B cell (primary cell): ENCODE measurements around the gene SLC49A3. TPM values are rescaled to one million over a fixed set of nuclear protein-coding genes. Genes with fewer than 3 reads are reported as not detected.
A peak's percentile ranks its signal among the peaks of the same experiment; 100 is the strongest.

ENCODE experiments used
- ATAC-seq: fragments of 200-7000 bp; cut with Tn5 transposase; one replicate; pipeline ENCODE4 v1.10.0; 2021; ENCODE audit warnings: low read depth, mild to moderate bottlenecking, moderate number of reproducible peaks, moderate library complexity
- CTCF ChIA-PET: fragments of 350-600 bp; sonication (Branson Sonifier 250); formaldehyde crosslinking; loops from one replicate; lab custom pipeline; 2021; ENCODE audit warnings: antibody characterized with exemption, inconsistent platforms; lab: Charles Lee
- POLR2A ChIA-PET: fragments of 350-600 bp; sonication (Branson Sonifier 250); formaldehyde crosslinking; loops from one replicate; lab custom pipeline; 2021; ENCODE audit warnings: antibody characterized with exemption; lab: Charles Lee
- DNase-seq: peaks from one replicate; pipeline ENCODE4 v3.0.0; 2013
- H2AFZ ChIP-seq: 2 replicates; pipeline ENCODE4 v1.6.1; 2012; ENCODE audit warnings: mild to moderate bottlenecking, low read depth, low read length; ENCODE audit not compliant: insufficient read depth, poor library complexity, severe bottlenecking
- H3K27ac ChIP-seq, 2 donors: 1 replicate in 1 of 2; 2 replicates in 1 of 2; pipeline ENCODE4 v1.5.1; 2012 to 2013; ENCODE audit warnings: low read length in 2 of 2, mild to moderate bottlenecking in 2 of 2, moderate library complexity in 1 of 2
- H3K27me3 ChIP-seq, 4 experiments: fragments of 200-600 bp in 1 of 4; sonication (generic) in 1 of 4; replicated peaks in 1 of 4; 1 replicate in 2 of 4; 2 replicates in 2 of 4; pipeline versions ENCODE4 v1.6.1 to v1.7.0; 2013 to 2016; ENCODE audit warnings: low read length in 3 of 4, mild to moderate bottlenecking in 2 of 4, mixed read lengths in 1 of 4, moderate library complexity in 1 of 4; ENCODE audit not compliant: insufficient read depth in 4 of 4, control insufficient read depth in 3 of 4; ENCODE audit errors: control extremely low read depth in 1 of 4
- H3K36me3 ChIP-seq, 2 experiments: replicated peaks in 1 of 2; 1 replicate in 1 of 2; 2 replicates in 1 of 2; pipeline versions ENCODE4 v1.6.1 to v1.7.1; 2013; ENCODE audit warnings: low read length in 1 of 2; ENCODE audit not compliant: insufficient read depth in 2 of 2, control insufficient read depth in 1 of 2; ENCODE audit errors: control extremely low read depth in 1 of 2, extremely low read depth in 1 of 2
- H3K4me1 ChIP-seq, 2 donors: fragments of 200-600 bp in 1 of 2; sonication (generic) in 1 of 2; 1 replicate in 1 of 2; 2 replicates in 1 of 2; pipeline versions ENCODE4 v1.5.1 to v1.6.1; 2013 to 2017; ENCODE audit warnings: low read length in 2 of 2; ENCODE audit not compliant: control insufficient read depth in 2 of 2, insufficient read depth in 2 of 2
- H3K4me2 ChIP-seq: replicated peaks from 2 replicates; pipeline ENCODE3; 2012; ENCODE audit warnings: mild to moderate bottlenecking, low read depth, low read length; ENCODE audit not compliant: poor library complexity, severe bottlenecking
- H3K4me3 ChIP-seq, 5 experiments: fragments of 200-600 bp in 1 of 5; sonication (generic) in 1 of 5; 1 replicate in 3 of 5; 2 replicates in 2 of 5; pipeline versions ENCODE4 v1.5.1 to v1.7.0; 2011 to 2016; ENCODE audit warnings: low read length in 4 of 5, mild to moderate bottlenecking in 4 of 5, low read depth in 2 of 5, control low read depth in 1 of 5, moderate library complexity in 1 of 5; ENCODE audit not compliant: insufficient read depth in 1 of 5; ENCODE audit errors: control extremely low read depth in 1 of 5, extremely low read depth in 1 of 5
- H3K79me2 ChIP-seq: fragments of 200-600 bp; sonication (generic); one replicate; pipeline ENCODE4 v1.6.0; 2016; ENCODE audit warnings: low read length; ENCODE audit not compliant: control insufficient read depth, insufficient read depth
- H3K9ac ChIP-seq: fragments of 200-600 bp; sonication (generic); 2 replicates; pipeline ENCODE4 v1.6.1; 2017; ENCODE audit warnings: mild to moderate bottlenecking, low read length, moderate library complexity
- H3K9me3 ChIP-seq, 3 donors: one replicate each; pipeline versions ENCODE4 v1.6.1 to v1.7.1; 2013; ENCODE audit warnings: low read length in 2 of 3; ENCODE audit not compliant: control insufficient read depth in 2 of 3, insufficient read depth in 1 of 3; ENCODE audit errors: control extremely low read depth in 1 of 3
- H4K20me1 ChIP-seq: 2 replicates; pipeline ENCODE4 v1.6.0; 2012; ENCODE audit warnings: mild to moderate bottlenecking, low read length; ENCODE audit not compliant: insufficient read depth, control insufficient read depth, poor library complexity, severe bottlenecking
- H3K27ac Mint-ChIP-seq: one replicate; pipeline ENCODE4 v1.8.0; 2021; ENCODE audit warnings: mixed read lengths
- H3K27me3 Mint-ChIP-seq: one replicate; pipeline ENCODE4 v1.8.0; 2021; ENCODE audit warnings: mixed read lengths
- H3K4me1 Mint-ChIP-seq: one replicate; pipeline ENCODE4 v1.8.0; 2021; ENCODE audit warnings: mixed read lengths
- H3K4me3 Mint-ChIP-seq: one replicate; pipeline ENCODE4 v1.8.0; 2021; ENCODE audit warnings: mixed read lengths
- H3K9me3 Mint-ChIP-seq: one replicate; pipeline ENCODE4 v1.8.0; 2022; ENCODE audit warnings: mixed read lengths; ENCODE audit not compliant: insufficient read depth
- EZH2 ChIP-seq: IDR thresholded peaks from 2 replicates; pipeline ENCODE4 v1.6.1; 2012; ENCODE audit warnings: borderline replicate concordance, low read depth, mild to moderate bottlenecking, moderate library complexity, low read length; ENCODE audit not compliant: insufficient read depth, poor library complexity, severe bottlenecking
- WGBS: methylation state at CpG from one replicate; pipeline ENCODE4 v1.1.5; 2013; ENCODE audit warnings: missing lambda C conversion rate; ENCODE audit not compliant: insufficient coverage; 5-methylcytosine and 5-hydroxymethylcytosine counted together
- intact Hi-C: fragments of 100-400 bp; cut with micrococcal nuclease; formaldehyde crosslinking; loops from one replicate; pipeline ENCODE4 v1.10.0; 2022
- polyA plus RNA-seq: library from polyadenylated mRNA; depleted of rRNA; stranded (reverse); fragments of >200 nt; gene quantifications from 2 replicates; pipeline ENCODE4 v1.2.3, GENCODE V29; 2012
- total RNA-seq, 2 donors: library from RNA; stranded (reverse); fragments of 120-200 nt in 1 of 2; gene quantifications; 1 replicate in 1 of 2; 2 replicates in 1 of 2; pipeline versions ENCODE4 v1.2.3 to v1.2.4, GENCODE V29; 2013 to 2022
- TF ChIP-seq, protein P1 (sequence below): fragments of 200-600 bp; IDR thresholded peaks from one replicate; pipeline ENCODE4 v1.8.0; 2022; ENCODE audit warnings: antibody characterized with exemption, mild to moderate bottlenecking

The SLC49A3 gene
- total and polyA plus RNA-seq, 2 donors (not counting 1 experiment from before 2014, with no cell fraction given), result 2.0 to 4.3 TPM

GRCh38 chr4:675980-676870 is 12.7 kb downstream of the SLC49A3 start:
- Histone ChIP-seq H3K27ac (peak overlapping the region in 1 of 2 donors; percentile 16), H3K4me1 (peaks cover 38 to 50% of the 10 kb centered on the region in 2 donors), H2AFZ (no peak overlapping the region), H4K20me1 (peaks cover 4% of the 10 kb centered on the region), H3K79me2 (peaks cover 22% of the 10 kb centered on the region), H3K9ac (peak overlapping the region; percentile 98), H3K9me3 (no peaks in the 10 kb centered on the region), H3K4me2 (peak overlapping the region; percentile 99), H3K27me3 (peaks cover 0 to 2% (median 0%) of the 10 kb centered on the region in 4 experiments), H3K36me3 (peaks cover 0 to 12% of the 10 kb centered on the region in 2 experiments), H3K4me3 (no peak overlapping the region)
- DNase-seq, result peak; percentile 66
- peaks cover 35% of the 10 kb centered on the region for H3K4me1 Mint-ChIP-seq
- intact Hi-C loops, result loop anchor here (2.0 to 10.0 kb wide), 2 partner anchors 107 to 609 kb away; partner anchors contain the start of gene MAEA
- ATAC-seq, result peak; percentile 10
- ChIA-PET CTCF (interaction anchor here (1.7 kb wide), 2 partner anchors 8 to 66 kb away, joined by 6 read pairs; no protein-coding TSS in a partner anchor), POLR2A (interaction anchor here (0.6 kb wide), 1 partner anchor 12 kb away, joined by 3 read pairs; no protein-coding TSS in a partner anchor)
- TF ChIP-seq, protein P1, sequence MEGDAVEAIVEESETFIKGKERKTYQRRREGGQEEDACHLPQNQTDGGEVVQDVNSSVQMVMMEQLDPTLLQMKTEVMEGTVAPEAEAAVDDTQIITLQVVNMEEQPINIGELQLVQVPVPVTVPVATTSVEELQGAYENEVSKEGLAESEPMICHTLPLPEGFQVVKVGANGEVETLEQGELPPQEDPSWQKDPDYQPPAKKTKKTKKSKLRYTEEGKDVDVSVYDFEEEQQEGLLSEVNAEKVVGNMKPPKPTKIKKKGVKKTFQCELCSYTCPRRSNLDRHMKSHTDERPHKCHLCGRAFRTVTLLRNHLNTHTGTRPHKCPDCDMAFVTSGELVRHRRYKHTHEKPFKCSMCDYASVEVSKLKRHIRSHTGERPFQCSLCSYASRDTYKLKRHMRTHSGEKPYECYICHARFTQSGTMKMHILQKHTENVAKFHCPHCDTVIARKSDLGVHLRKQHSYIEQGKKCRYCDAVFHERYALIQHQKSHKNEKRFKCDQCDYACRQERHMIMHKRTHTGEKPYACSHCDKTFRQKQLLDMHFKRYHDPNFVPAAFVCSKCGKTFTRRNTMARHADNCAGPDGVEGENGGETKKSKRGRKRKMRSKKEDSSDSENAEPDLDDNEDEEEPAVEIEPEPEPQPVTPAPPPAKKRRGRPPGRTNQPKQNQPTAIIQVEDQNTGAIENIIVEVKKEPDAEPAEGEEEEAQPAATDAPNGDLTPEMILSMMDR, result no peak
- TF ChIP-seq EZH2, result no peak
- H3K27ac Mint-ChIP-seq, result peak overlapping the region; percentile 84
- 53% methylated on average over 19 of the region's 19 CpGs for WGBS
- H3K27me3 Mint-ChIP-seq, result no peaks in the 10 kb centered on the region
- no peaks in the 10 kb centered on the region for H3K9me3 Mint-ChIP-seq
- peak overlapping the region; percentile 93 for H3K4me3 Mint-ChIP-seq
